HEK293 (cell line): Measurements from ENCODE around the gene C2orf78.

ENCODE experiments used
- IKZF3 ChIP-seq: fragments of 450-650 bp; IDR thresholded peaks from 2 replicates; pipeline ENCODE4 v1.5.0; 2018; ENCODE audit warnings: missing biosample characterization, mild to moderate bottlenecking, missing genetic modification characterization, moderate library complexity
- KLF1 ChIP-seq: fragments of 450-650 bp; formaldehyde crosslinking; IDR thresholded peaks from 2 replicates; pipeline ENCODE4 v1.5.1; 2016; ENCODE audit warnings: missing biosample characterization, missing genetic modification characterization
- SETDB1 ChIP-seq: IDR thresholded peaks from one replicate; pipeline ENCODE4 v1.6.1; 2017; ENCODE audit warnings: mild to moderate bottlenecking, low read length, moderate library complexity, mixed read lengths; ENCODE audit not compliant: insufficient read length
- YY1 ChIP-seq: fragments of 450-650 bp; formaldehyde crosslinking; IDR thresholded peaks from 2 replicates; pipeline ENCODE4 v1.5.1; 2018; ENCODE audit warnings: missing biosample characterization, missing genetic modification characterization
- YY2 ChIP-seq: fragments of 450-650 bp; formaldehyde crosslinking; IDR thresholded peaks from 2 replicates; pipeline ENCODE4 v1.5.1; 2016; ENCODE audit warnings: missing biosample characterization, missing genetic modification characterization
- ZBTB10 ChIP-seq: fragments of 450-650 bp; formaldehyde crosslinking; IDR thresholded peaks from 2 replicates; pipeline ENCODE4 v1.5.1; 2016; ENCODE audit warnings: missing biosample characterization, missing genetic modification characterization
- ZBTB48 ChIP-seq: fragments of 450-650 bp; formaldehyde crosslinking; IDR thresholded peaks from 2 replicates; pipeline ENCODE4 v1.5.1; 2016; ENCODE audit warnings: missing biosample characterization, missing genetic modification characterization
- ZFP3 ChIP-seq: fragments of 450-650 bp; formaldehyde crosslinking; IDR thresholded peaks from 2 replicates; pipeline ENCODE4 v1.5.1; 2016; ENCODE audit warnings: low read depth, missing biosample characterization, missing genetic modification characterization
- ZFP37 ChIP-seq: fragments of 450-650 bp; formaldehyde crosslinking; IDR thresholded peaks from 2 replicates; pipeline ENCODE4 v1.5.1; 2016; ENCODE audit warnings: missing biosample characterization, missing genetic modification characterization
- ZNF138 ChIP-seq: fragments of 450-650 bp; formaldehyde crosslinking; IDR thresholded peaks from 2 replicates; pipeline ENCODE4 v1.5.1; 2016; ENCODE audit warnings: missing biosample characterization, missing genetic modification characterization, borderline replicate concordance
- ZNF140 ChIP-seq: fragments of 450-650 bp; formaldehyde crosslinking; IDR thresholded peaks from 2 replicates; pipeline ENCODE4 v1.5.1; 2016; ENCODE audit warnings: missing biosample characterization, missing genetic modification characterization
- ZNF16 ChIP-seq: fragments of 450-650 bp; formaldehyde crosslinking; IDR thresholded peaks from 2 replicates; pipeline ENCODE4 v1.5.1; 2016; ENCODE audit warnings: low read depth, missing biosample characterization, missing genetic modification characterization
- ZNF223 ChIP-seq: fragments of 450-650 bp; formaldehyde crosslinking; IDR thresholded peaks from 2 replicates; pipeline ENCODE4 v1.5.1; 2016; ENCODE audit warnings: missing biosample characterization, missing genetic modification characterization
- ZNF239 ChIP-seq: fragments of 450-650 bp; formaldehyde crosslinking; IDR thresholded peaks from 2 replicates; pipeline ENCODE4 v1.5.1; 2016; ENCODE audit warnings: missing biosample characterization, missing genetic modification characterization
- ZNF302 ChIP-seq: fragments of 450-650 bp; formaldehyde crosslinking; IDR thresholded peaks from 2 replicates; pipeline ENCODE4 v1.5.1; 2016; ENCODE audit warnings: missing biosample characterization, missing genetic modification characterization, low read depth
- ZNF311 ChIP-seq: fragments of 450-650 bp; formaldehyde crosslinking; IDR thresholded peaks from 2 replicates; pipeline ENCODE4 v1.5.1; 2017; ENCODE audit warnings: missing biosample characterization, missing genetic modification characterization, borderline replicate concordance
- ZNF335 ChIP-seq: fragments of 450-650 bp; formaldehyde crosslinking; conservative IDR thresholded peaks from 2 replicates; pipeline ENCODE4 v1.5.1; 2016; ENCODE audit warnings: missing biosample characterization, missing genetic modification characterization
- ZNF558 ChIP-seq: fragments of 450-650 bp; formaldehyde crosslinking; IDR thresholded peaks from 2 replicates; pipeline ENCODE4 v1.5.1; 2016; ENCODE audit warnings: missing biosample characterization, missing genetic modification characterization
- ZNF560 ChIP-seq: fragments of 450-650 bp; formaldehyde crosslinking; IDR thresholded peaks from 2 replicates; pipeline ENCODE4 v1.5.1; 2017; ENCODE audit warnings: missing biosample characterization, missing genetic modification characterization, borderline replicate concordance
- ZNF585B ChIP-seq: fragments of 450-650 bp; formaldehyde crosslinking; IDR thresholded peaks from 2 replicates; pipeline ENCODE4 v1.5.1; 2016; ENCODE audit warnings: missing biosample characterization, missing genetic modification characterization
- ZNF670 ChIP-seq: fragments of 450-650 bp; formaldehyde crosslinking; IDR thresholded peaks from 2 replicates; pipeline ENCODE4 v1.5.1; 2016; ENCODE audit warnings: missing biosample characterization, missing genetic modification characterization, low read depth
- ZNF701 ChIP-seq: fragments of 450-650 bp; formaldehyde crosslinking; IDR thresholded peaks from 2 replicates; pipeline ENCODE4 v1.5.1; 2016; ENCODE audit warnings: missing biosample characterization, missing genetic modification characterization
- ZNF837 ChIP-seq: fragments of 450-650 bp; formaldehyde crosslinking; IDR thresholded peaks from 2 replicates; pipeline ENCODE4 v1.5.1; 2016; ENCODE audit warnings: missing biosample characterization, missing genetic modification characterization
- ZXDB ChIP-seq: fragments of 450-650 bp; formaldehyde crosslinking; IDR thresholded peaks from 2 replicates; pipeline ENCODE4 v1.5.1; 2016; ENCODE audit warnings: missing biosample characterization, missing genetic modification characterization
- TF ChIP-seq, protein P1 (sequence below): fragments of 450-650 bp; formaldehyde crosslinking; IDR thresholded peaks from 2 replicates; pipeline ENCODE4 v1.5.1; 2016; ENCODE audit warnings: missing biosample characterization, missing genetic modification characterization
- TF ChIP-seq, protein P2 (sequence below): fragments of 450-650 bp; IDR thresholded peaks from 2 replicates; pipeline ENCODE4 v1.5.1; 2018; ENCODE audit warnings: missing biosample characterization, missing genetic modification characterization
- TF ChIP-seq, protein P3 (sequence below): fragments of 450-650 bp; formaldehyde crosslinking; IDR thresholded peaks from 2 replicates; pipeline ENCODE4 v1.5.1; 2017; ENCODE audit warnings: missing biosample characterization, missing genetic modification characterization
- TF ChIP-seq, protein P4 (sequence below): fragments of 450-650 bp; formaldehyde crosslinking; IDR thresholded peaks from 2 replicates; pipeline ENCODE4 v1.5.1; 2016; ENCODE audit warnings: missing biosample characterization, missing genetic modification characterization
- TF ChIP-seq, protein P5 (sequence below): IDR thresholded peaks from 2 replicates; pipeline ENCODE4 v1.6.1; 2011; ENCODE audit warnings: mild to moderate bottlenecking, low read depth, low read length, borderline replicate concordance

Gene C2orf78

GRCh38 chr2:73736855-73737779 is 46.9 kb upstream of the C2orf78 start, which contains the start of gene TPRKB (continued):
- TF ChIP-seq YY1 (tag by site-specific recombination), result no peak
- TF ChIP-seq, protein P1, sequence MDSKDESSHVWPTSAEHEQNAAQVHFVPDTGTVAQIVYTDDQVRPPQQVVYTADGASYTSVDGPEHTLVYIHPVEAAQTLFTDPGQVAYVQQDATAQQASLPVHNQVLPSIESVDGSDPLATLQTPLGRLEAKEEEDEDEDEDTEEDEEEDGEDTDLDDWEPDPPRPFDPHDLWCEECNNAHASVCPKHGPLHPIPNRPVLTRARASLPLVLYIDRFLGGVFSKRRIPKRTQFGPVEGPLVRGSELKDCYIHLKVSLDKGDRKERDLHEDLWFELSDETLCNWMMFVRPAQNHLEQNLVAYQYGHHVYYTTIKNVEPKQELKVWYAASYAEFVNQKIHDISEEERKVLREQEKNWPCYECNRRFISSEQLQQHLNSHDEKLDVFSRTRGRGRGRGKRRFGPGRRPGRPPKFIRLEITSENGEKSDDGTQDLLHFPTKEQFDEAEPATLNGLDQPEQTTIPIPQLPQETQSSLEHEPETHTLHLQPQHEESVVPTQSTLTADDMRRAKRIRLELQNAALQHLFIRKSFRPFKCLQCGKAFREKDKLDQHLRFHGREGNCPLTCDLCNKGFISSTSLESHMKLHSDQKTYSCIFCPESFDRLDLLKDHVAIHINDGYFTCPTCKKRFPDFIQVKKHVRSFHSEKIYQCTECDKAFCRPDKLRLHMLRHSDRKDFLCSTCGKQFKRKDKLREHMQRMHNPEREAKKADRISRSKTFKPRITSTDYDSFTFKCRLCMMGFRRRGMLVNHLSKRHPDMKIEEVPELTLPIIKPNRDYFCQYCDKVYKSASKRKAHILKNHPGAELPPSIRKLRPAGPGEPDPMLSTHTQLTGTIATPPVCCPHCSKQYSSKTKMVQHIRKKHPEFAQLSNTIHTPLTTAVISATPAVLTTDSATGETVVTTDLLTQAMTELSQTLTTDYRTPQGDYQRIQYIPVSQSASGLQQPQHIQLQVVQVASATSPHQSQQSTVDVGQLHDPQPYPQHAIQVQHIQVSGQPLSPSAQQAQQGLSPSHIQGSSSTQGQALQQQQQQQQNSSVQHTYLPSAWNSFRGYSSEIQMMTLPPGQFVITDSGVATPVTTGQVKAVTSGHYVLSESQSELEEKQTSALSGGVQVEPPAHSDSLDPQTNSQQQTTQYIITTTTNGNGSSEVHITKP (tag by site-specific recombination), result peak; percentile 98
- TF ChIP-seq ZNF16 (tag by site-specific recombination), result no peak
- no peak for TF ChIP-seq ZNF837 (tag by site-specific recombination)
- TF ChIP-seq ZFP37 (tag by site-specific recombination), result 0 out of 2 replicates have a peak, but pooled peaks have one; percentile 54
- TF ChIP-seq, protein P2, sequence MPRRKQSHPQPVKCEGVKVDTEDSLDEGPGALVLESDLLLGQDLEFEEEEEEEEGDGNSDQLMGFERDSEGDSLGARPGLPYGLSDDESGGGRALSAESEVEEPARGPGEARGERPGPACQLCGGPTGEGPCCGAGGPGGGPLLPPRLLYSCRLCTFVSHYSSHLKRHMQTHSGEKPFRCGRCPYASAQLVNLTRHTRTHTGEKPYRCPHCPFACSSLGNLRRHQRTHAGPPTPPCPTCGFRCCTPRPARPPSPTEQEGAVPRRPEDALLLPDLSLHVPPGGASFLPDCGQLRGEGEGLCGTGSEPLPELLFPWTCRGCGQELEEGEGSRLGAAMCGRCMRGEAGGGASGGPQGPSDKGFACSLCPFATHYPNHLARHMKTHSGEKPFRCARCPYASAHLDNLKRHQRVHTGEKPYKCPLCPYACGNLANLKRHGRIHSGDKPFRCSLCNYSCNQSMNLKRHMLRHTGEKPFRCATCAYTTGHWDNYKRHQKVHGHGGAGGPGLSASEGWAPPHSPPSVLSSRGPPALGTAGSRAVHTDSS (tag by site-specific recombination), result no peak
- TF ChIP-seq ZNF585B, result no peak
- TF ChIP-seq, protein P3, sequence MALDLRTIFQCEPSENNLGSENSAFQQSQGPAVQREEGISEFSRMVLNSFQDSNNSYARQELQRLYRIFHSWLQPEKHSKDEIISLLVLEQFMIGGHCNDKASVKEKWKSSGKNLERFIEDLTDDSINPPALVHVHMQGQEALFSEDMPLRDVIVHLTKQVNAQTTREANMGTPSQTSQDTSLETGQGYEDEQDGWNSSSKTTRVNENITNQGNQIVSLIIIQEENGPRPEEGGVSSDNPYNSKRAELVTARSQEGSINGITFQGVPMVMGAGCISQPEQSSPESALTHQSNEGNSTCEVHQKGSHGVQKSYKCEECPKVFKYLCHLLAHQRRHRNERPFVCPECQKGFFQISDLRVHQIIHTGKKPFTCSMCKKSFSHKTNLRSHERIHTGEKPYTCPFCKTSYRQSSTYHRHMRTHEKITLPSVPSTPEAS (tag by site-specific recombination), result no peak
- TF ChIP-seq ZNF670, result no peak
- TF ChIP-seq ZNF558 (tag by site-specific recombination), result peak; percentile 56; the same call in 1 of the 2 replicates
- TF ChIP-seq KLF1 (tag by site-specific recombination), result no peak
- peak; percentile 89 for TF ChIP-seq ZXDB (tag by site-specific recombination)
- TF ChIP-seq ZFP3 (tag by site-specific recombination), result no peak; the same call in 1 of the 2 replicates
- TF ChIP-seq, protein P4, sequence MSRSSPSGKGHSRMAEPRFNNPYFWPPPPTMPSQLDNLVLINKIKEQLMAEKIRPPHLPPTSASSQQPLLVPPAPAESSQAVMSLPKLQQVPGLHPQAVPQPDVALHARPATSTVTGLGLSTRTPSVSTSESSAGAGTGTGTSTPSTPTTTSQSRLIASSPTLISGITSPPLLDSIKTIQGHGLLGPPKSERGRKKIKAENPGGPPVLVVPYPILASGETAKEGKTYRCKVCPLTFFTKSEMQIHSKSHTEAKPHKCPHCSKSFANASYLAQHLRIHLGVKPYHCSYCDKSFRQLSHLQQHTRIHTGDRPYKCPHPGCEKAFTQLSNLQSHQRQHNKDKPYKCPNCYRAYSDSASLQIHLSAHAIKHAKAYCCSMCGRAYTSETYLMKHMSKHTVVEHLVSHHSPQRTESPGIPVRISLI, result no peak
- no peak for TF ChIP-seq ZNF239 (tag by site-specific recombination)
- peak; percentile 87 for TF ChIP-seq ZNF335 (tag by site-specific recombination)
- TF ChIP-seq ZNF302 (tag by site-specific recombination), result no peak
- peak; percentile 75 for TF ChIP-seq SETDB1
- no peak for TF ChIP-seq ZNF138 (tag by site-specific recombination)
- no peak for TF ChIP-seq ZNF140
- TF ChIP-seq ZBTB10 (tag by site-specific recombination), result peak; percentile 95
- no peak for TF ChIP-seq ZNF701
- TF ChIP-seq ZNF560, result no peak
- no peak for TF ChIP-seq ZBTB48 (tag by site-specific recombination)
- no peak for TF ChIP-seq ZNF311
- TF ChIP-seq, protein P5, sequence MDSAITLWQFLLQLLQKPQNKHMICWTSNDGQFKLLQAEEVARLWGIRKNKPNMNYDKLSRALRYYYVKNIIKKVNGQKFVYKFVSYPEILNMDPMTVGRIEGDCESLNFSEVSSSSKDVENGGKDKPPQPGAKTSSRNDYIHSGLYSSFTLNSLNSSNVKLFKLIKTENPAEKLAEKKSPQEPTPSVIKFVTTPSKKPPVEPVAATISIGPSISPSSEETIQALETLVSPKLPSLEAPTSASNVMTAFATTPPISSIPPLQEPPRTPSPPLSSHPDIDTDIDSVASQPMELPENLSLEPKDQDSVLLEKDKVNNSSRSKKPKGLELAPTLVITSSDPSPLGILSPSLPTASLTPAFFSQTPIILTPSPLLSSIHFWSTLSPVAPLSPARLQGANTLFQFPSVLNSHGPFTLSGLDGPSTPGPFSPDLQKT, result peak; percentile 81; the same call in 1 of the 2 replicates
- TF ChIP-seq ZNF223 (tag by site-specific recombination), result no peak
- peak; percentile 74 for TF ChIP-seq YY2
- no peak for TF ChIP-seq IKZF3 (tag by site-specific recombination)
